ENCODE results near the gene GRAP2. TPM values are rescaled to one million over a fixed set of nuclear protein-coding genes. Genes with fewer than 3 reads are reported as not detected.

Gene GRAP2
- total RNA-seq, 1 donor from 2014 or later: 3.5 TPM

DNA sequence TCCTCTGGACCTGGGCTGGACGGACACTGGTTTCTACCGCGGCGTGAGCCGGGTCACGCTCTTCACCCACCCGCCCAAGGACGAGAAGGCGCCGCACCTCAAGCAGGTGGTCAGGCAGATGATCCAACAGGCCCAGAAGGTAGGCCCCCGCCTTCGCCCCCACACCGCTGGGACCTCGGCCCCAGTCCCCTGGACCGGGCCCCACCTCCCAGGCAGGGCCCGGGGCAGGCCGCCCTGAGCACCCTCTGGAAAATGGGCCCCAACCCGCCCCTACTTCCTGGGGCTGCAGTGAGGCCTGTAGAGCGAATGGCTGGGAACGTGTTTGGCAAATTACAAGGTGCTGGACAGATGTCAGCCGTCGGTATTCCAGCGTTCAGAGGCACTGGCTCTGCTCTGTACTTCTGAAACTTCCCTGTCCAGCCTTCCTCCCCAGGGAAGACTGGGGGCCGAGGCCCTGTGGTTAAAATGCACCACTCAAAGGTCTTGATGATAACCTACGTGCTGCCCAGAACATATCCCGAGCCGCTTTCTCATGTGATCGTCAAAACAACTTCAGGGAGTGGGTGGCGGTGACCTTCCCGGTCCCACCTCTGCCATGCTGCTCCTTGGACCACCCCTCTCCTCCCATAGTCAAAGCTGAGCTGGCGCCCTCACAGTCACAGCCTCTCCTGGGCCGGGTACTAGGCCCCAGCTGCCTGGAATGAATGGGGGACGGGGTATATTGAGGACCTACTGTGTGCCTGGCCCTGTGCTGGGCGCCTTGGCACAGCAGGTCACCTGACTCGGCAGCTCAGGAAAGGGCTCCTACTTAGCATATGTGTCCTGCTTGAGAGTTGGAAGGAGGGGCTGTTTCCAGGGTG is 94.7 kb downstream of the GRAP2 start:
- no peak for DNase-seq

DNA sequence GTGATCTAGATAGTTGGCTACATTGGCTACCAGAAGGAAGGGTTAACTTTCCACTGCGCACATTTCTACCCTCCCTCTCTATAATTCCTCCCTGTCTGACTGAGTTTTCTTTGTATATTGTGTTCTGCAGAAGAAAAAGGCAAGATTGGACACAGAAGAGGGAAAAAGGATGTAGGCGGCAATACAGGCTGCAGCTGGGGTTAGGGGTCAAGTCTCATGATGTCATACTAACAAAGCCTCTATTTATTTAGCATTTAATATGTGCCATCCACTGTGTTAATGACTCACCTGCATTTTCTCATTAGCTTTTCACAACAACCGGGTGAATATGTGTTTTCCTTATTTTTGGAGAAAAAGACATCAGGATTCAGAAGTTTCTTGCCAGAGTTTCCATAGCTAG is 95.8 kb downstream of the GRAP2 start:
- no peak for DNase-seq

DNA sequence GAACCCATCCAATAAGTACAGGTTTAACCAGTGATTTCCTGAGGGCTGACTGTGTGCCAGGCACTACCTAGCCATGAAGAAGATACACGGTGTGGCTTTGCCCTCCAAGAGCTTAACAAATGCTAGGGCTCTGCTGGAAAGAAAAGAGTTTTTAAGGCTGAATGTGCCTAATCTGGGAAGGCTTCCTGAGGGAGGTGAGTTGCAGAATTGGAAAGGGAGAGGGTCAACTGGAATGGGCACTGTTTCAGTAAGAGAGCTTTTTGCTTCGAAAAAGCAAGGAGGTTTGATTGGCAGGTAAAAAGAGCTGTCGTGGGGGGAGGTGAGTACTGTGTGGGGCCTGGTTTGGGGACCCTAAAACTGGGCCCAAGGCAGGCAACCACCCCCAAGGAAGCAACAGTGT is 96.5 kb downstream of the GRAP2 start:
- DNase-seq: no peak

DNA sequence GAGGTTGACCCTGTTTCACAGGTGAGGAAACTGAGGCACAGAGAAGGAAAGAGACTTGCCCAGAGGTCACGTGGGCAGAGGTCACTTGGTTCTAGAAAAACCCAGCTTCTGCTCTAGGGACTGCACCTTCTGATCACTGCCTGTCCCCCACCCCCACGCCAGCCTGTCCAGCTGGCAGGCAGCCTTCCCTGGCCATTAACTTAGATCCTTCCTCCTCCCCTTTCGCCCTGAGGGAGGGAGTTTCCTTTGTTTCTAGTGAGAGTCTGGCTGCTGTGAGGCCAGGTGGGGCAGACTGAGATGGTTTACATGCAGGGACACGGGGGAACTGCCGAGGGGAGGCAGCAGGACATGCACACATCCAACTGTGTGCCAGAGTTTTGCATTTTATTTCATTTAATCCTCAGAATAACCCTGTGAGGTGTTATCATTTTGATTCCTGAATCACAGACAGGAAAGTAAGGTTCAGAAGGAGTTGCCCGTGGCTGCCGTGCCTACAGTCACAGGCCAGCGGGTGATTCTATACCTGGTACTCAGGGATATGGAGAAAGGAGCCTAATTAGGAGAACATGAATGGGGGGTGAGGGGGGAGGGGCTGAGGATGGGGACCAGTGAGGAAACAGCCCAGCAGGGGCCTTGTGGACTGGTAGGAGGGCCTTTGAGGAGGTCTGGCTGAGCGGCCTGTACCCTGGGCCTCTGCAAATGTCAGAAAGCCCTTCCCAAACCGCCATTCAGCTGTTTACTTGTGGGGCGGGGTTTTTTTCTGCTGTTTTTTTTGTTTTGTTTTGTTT is 97.2 kb downstream of the GRAP2 start:
- DNase-seq: no peak

DNA sequence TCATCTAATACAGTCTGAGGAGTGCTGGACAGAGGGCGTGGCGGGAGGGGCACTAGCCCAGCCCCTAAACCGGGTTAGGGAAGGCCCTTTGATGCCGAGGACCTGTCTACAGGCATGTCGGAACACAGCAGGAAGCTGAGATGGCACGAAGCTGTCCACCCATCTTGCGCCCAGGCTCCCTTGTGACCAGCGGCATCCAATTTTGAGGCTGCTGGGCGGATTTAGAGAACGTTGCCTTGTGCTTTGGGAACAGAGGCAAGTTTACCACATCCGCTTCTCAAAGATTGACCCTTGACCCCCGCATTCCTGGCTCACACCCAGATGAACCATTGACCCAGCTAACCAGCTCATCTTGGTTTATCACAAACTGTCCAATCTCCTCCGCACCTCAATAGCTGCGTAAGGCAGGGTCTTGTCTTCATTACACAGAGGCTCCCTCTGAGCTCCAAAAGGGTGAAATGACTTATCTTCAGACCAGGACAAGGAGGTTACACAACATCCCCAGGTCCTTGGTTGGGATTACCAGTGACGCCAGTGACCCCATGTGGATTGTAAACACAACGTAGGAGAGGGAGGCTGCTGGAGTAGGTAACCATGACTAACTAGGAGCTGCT is 98.4 kb downstream of the GRAP2 start:
- DNase-seq: no peak

DNA sequence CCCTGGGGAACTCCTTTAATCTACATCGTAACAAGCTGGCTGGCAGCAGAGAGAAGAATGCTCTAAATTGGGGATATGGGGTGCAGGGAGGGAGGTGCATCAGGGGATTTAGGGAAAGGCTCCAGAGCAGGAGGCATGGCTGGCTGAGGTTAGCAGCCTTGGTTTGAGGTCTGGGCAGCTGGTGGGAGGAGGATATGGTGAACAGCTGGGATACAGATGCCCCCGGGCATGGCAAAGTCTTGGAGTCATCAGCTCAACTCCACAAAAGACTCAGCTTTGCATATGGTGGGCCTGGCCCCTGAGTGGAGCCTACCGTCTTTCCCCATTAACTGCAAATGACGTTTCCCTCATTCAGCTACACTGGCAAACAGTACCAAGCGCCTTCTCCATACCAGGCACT is 99.3 kb downstream of the GRAP2 start:
- no peak for DNase-seq

DNA sequence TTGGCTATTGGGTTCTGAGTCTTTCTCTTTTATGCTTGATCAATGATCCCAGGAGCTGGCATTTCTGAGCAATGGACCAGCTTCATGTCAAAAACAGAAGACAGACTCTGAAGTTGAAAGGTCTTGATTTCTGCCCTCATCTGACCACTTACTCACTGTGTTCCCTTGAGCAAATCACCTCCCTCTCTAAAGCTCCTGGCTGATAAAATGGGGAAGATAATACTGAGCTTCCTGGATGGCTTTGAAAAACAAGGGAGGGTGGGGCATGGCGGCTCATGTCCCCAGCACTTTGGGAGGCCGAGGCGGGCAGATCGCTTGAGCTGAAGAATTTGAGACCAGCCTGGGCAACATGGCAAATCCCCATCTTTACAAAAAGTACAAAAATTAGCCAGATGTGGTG is 100.2 kb downstream of the GRAP2 start:
- DNase-seq: no peak

DNA sequence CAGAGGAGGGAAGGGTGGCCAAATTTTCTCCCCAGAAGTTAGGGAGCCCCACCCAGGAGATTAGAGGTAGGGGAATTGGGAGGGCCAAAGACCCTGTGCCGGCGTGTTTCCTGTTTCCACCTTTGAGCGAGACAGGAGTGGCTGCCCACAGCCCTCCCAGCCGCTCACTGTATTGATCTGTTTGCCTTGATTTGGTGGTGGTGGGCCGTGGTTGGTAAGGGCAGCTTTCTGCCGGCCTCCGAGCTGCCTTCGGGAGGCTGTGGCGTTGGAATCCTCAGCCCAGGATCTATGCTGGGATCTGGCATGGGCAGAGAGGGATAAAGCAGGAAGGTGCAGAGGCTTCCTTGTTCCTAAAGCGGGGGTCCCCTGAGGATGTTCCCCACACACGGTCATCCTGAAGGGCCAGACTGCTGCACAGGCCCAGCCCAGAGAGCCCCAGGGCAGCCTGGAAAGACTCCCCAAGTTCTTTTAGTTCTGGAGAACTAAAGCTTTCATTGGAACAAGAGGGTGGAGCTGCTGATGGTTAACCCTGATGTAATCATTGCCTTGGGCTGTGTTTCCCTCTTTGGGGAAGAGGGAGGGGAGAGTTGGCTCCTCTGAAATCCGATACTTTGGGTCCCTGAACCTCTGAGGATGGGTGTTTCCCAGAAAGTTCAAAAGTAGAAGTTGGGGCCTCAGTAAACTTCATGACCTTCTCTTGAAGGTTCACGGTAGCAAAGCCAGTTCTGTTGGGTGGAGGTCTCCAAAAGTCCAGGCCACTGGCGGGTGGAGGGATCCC is 101.1 kb downstream of the GRAP2 start:
- peak; percentile 57 for DNase-seq

DNA sequence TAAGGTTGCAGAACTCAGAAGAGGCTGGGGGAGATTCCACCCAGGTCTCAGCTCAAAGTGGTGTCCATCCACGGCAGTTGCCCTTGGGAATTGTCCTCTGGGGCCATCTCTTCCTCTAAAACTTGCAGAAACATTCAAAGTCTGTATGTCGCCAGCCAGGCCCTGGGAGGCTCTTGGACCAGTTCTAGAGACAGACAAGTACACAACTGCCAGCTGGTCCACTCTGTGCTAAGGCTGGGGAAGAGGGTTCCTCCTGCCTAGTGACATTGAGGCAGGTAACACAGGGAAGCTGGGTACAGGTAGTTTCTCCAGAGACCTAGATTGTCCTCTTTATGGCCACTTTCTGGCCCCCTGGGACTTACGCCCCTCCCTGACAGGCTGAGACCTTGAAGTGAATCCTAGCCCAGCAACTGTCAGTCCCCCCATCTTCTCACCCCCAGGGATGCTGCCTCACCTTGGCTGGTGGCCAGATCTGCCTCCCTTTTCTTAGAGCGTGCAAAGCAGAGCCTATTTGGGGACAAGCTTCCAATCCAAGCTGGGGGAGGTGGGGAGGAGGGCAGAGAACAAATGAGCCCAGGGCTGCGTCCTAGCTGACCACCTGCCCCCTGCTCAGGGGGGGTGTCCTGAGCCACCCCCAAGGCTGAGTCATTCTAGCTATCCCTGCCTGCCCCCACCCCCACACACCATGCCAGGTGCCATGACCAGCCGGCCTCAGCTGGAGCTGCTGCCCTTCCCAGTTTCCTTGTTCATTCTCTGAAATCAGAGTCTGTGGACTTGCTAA is 102.2 kb downstream of the GRAP2 start:
- DNase-seq: no peak

DNA sequence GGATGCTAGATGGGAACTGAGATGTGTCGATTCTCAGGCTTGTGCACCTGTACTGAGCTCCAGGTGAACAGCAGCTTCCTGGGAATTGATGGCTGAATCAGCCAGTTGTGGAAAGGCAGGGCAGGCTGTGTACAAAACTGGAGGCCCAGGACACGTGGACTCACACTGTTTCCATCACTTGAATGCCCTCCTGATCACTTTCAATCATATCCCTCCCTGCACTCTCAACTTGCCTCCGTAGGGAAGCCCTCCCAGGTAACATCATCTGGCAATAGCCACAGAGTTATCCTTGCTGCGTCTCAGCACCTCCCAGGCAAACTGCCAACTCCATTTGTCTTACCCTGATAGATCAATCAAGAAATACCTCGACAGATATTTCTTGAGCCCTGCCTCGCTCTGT is 104.0 kb downstream of the GRAP2 start:
- no peak for DNase-seq

DNA sequence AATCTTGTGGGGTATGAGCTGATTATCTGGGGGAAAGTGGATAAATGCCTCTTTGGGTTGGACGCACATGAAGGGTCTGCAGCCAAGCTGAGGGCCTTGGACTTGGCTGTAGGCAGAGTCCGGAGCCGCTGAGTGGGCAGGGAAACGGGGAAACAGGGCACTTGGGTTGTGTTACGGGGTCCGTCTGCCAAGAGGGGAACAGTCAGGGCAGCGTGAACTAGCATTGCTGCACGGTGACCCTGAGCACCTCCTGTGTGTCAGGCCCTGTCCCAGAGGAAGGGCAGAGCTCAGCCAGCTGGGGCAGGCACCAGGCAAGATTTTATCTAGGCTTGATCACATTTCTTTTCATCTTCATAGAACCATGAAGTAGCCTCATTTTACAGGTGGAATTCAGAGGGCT is 105.8 kb downstream of the GRAP2 start:
- no peak for DNase-seq

DNA sequence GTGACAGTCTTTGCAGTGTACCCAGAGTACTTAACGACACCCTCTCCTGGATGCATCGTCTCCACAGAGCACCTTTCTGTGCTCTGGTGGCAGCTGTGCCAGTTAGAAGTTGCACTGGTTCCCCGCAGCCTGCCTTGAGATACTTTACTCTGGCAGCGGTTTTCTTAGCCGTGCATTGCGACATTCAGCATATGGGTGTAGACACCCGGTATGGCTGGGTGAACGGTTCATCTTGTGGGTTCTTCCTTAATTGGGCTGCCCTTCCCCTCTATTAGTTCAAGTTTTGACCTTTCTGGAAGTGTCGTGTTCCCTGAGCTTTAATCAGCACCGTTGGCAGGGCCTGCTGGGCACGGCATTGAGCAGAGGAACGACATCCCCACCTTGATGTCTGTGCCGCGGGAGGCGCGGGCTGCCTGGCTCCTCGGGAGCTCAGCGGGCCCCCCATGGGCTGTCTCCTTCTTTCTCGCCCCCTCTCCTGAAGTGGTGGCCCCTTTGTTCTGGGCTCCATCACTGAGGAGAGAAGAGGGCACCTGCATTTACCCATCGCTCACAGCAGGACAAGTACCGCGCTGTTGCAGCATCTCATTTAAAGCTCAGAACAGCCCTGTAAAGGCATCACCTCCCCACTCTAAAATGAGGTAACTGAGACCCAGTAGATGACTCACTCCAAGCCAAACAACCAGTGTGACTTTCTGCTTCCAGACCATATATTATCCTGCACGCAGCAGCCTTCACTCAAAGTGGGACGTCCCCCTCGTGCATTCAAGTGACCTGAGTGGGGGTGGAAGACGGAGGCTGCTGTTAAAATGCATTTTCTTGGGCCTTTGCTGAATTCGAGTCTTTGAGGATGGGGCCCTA is 107.2 kb downstream of the GRAP2 start:
- no peak for DNase-seq

DNA sequence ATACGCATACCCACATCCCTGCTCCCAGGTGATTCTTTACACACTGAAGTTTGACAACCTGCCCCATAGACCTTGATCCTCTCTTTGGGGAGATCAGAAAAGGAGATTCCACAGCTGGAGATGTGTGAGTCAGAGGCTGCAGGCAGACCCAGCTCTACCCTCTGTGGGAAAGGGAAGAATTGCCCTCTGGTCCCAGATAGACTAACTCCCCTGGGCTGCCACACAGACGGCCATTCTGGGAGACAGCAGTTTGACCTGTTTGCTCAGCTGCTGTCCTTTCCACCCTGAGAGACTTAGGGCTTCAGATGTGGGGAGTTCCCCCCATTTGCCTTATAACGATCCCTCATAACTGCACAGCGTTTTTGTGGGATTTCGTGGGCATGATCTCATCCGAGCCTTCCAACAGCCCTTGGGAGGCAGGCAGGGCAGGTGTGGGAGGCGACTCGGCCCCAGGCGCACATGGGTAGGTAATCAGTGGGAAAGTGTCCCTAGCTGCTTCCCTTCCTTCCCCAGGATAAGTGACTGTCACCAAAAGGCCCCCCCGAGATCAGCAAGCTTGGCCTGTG is 107.9 kb downstream of the GRAP2 start:
- no peak for DNase-seq

DNA sequence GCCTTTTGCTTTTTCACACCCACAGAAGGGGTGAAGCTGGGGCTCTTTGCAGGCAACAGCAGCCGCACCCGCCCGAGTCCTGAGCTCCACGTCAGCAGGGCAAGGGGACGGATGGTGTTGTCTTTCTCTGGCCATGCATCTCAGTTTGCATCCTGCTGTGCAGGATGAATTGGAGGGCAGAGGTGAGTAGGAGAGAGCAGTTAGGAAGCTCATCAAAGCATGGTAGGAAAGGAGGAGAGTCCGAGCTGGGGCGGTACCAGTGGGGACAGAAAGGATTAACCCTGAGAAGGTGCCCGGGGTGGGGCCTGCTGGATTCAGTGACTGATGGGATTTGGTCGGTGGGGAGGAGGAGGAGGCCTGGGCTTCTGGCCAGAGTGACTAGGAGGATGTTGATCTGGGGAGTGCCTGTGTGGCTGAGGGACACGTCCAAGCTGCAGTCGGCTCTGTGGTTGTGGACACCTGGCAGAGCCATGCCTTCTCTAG is 108.4 kb downstream of the GRAP2 start:
- no peak for DNase-seq

DNA sequence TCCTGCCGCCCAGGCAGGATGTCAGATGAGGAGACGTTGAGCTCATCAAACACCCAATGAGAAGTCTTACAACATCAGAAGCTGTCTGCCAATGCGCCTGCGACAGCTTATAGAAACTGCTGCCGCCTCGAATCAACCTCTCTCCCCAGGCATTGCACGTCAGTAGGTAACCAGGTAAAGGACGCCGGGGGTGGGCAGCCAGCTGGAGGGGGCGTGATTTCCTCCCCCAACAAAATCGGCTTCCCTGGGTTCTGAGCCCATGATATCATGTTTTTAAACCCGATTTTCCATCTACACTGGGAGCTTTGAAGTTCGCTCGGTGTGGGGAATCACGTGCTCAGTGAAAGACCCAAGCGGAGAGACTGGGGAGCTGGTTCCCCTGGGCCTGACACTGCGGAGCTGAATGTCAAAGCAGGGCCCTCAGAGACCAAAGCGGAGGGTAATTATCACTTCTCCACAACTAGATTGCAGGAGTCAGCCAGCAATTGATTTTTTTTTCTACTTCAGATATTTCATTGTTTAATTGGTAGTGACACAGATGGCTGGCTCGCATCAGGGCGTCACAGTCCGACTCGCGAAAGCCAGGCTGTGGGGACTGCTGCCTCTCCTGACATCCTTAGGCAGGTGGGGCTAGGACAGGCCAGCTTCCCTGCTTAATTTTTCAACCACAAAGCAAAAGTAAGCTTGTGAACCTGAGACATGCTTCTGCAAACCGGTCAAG is 109.2 kb downstream of the GRAP2 start:
- no peak for DNase-seq

DNA sequence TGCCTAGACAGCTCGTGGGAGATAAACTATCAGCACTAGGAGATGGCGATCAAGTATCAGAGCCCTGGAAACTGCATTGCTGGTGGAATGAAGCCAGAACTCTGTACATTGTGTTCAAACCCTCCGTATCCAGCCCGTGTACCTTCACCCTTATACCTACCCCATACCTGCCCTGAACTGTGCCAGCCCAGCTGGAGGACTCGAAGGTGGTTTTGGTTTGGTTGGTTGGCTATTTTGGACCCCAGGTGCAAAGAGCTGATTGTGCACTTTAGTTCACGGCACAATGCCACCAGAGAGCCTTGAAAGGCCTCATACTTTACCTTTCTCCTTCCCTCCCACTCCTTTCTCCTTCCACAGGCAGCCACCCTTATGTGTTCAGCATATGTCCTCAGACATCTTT is 109.9 kb downstream of the GRAP2 start:
- no peak for DNase-seq

DNA sequence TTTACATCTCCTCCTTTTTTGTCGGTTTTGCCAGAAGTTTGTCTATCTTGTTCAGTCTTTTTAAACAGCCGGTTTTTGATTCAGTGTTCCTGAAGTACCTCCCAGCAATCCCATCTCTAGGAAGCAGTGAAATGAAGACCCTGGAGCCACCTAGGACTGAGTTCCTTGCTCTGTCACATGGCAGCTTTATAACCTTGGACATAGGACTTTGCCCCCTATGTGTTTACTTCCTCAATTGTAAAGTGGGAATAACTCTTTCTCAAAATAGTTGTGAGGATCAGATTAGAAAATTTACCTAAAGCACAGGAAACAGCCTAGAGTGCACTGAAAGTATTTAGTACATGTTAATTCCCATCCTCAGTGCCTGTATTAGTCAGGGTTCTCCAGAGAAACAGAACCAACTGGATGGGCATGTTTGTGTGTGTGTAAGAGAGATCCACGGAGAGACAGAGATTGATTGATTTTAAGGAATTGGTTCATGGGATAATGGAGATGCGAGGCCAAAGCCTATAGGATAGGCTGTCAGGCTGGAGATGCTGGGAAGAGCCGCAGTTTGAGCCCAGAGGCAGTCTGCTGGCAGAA is 113.9 kb downstream of the GRAP2 start:
- DNase-seq: no peak

DNA sequence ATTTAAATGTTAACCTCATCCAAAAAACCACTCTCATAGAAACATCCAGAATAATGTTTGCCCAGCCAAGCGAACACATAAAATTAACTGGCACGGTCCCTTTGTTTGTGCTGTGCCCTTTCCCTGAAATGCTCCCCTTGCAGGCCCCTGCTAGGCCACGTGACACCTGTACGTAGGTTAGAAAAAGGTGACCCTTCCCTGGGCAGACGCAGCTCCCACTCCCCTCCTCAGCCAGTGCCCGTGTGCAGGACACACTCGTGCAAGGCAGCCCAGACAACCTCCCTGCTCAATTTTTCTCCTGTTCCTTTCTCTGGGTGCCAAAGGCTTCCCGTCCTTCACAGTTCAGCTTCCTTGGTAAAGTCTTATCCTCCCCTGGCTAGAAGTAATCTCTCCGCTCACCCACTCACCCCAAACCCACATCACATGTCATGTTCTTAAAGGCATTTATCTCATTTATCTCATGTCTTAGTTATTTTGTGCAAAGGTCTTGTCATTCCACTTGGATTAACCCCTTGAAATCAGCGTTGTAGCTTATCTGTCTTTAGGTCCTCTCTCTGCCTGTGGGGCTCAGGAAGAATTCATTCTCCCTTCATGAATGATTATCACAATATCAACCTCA is 114.6 kb downstream of the GRAP2 start:
- DNase-seq: no peak

DNA sequence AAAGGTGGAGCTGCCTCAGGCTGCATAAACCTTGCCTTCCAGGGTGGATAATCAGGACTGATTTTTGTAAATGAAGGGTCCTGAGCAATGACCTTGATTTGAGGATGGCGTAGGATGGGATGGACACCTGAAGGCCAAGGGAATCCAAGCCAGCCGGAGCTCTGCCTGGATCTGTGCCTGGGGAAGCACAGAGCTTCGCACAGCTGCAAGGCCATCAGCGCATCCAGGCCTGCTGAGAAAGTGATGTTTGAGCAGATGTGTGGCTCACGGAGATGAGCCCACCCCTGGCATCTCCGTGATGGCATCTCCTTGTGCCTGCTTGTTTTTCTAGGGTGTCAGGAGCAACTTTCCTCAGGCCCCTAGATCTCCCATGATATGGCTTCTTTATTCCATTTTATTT is 117.2 kb downstream of the GRAP2 start:
- DNase-seq: no peak
